Thyroid gland (tissue), 4 donors: ENCODE results near the gene CHAC1.

Source experiments
- POLR2A ChIP-seq, 2 donors: fragments of 450-650 bp; IDR thresholded peaks; one replicate each; pipeline ENCODE4 v1.6.1; 2017; ENCODE audit warnings: antibody characterized with exemption in 2 of 2, mild to moderate bottlenecking in 2 of 2, moderate library complexity in 1 of 2
- TF ChIP-seq, protein P1 (sequence below), 6 experiments: fragments of 200-600 bp in 3 of 6; fragments of 450-650 bp in 3 of 6; sonication (generic) in 3 of 6; IDR thresholded peaks; one replicate each; pipeline ENCODE4 v1.5.1; 2016 to 2019; ENCODE audit warnings: antibody characterized with exemption in 6 of 6, mild to moderate bottlenecking in 2 of 6, inconsistent platforms in 1 of 6, moderate library complexity in 1 of 6

DNA sequence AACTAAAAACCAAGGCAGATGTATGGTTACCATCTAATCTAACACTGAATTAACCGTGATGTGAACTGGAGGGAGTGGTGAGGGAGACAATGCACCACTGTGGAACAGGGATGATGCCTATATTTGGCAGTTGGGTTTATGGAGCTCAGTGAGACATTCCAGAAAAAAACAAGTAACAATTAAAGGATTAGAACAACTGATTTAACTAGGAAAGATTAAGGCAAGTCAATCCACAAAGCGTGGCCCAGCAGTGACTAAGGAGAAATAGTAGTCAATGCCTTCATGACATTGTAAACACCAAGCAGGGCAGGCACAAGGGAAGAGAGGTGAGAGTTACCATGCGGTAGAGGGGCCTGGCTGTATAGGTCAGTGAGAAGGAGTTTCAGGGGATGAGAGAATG lies 38.1 kb downstream of the CHAC1 start:
- TF ChIP-seq, protein P1, sequence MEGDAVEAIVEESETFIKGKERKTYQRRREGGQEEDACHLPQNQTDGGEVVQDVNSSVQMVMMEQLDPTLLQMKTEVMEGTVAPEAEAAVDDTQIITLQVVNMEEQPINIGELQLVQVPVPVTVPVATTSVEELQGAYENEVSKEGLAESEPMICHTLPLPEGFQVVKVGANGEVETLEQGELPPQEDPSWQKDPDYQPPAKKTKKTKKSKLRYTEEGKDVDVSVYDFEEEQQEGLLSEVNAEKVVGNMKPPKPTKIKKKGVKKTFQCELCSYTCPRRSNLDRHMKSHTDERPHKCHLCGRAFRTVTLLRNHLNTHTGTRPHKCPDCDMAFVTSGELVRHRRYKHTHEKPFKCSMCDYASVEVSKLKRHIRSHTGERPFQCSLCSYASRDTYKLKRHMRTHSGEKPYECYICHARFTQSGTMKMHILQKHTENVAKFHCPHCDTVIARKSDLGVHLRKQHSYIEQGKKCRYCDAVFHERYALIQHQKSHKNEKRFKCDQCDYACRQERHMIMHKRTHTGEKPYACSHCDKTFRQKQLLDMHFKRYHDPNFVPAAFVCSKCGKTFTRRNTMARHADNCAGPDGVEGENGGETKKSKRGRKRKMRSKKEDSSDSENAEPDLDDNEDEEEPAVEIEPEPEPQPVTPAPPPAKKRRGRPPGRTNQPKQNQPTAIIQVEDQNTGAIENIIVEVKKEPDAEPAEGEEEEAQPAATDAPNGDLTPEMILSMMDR (IDR thresholded peaks at IDR 0.05): no peak
- no peak for TF ChIP-seq POLR2A (IDR thresholded peaks at IDR 0.05)
